PFSK-1 (cell line): ENCODE measurements around the gene TMEM38B.

ENCODE experiments used
- FOXP2 ChIP-seq: optimal IDR thresholded peaks from 2 replicates; pipeline ENCODE3; 2011; ENCODE audit warnings: borderline replicate concordance, control low read depth, inconsistent platforms; ENCODE audit not compliant: insufficient read depth; ENCODE audit errors: extremely low read length, extremely low read depth
- POLR2AphosphoS5 ChIP-seq: IDR thresholded peaks from 2 replicates; pipeline ENCODE4 v1.6.1; 2012; ENCODE audit warnings: low read depth, mild to moderate bottlenecking, control low read depth, low read length, moderate library complexity
- SIN3A ChIP-seq: IDR thresholded peaks from 2 replicates; pipeline ENCODE4 v1.6.1; 2012; ENCODE audit warnings: mild to moderate bottlenecking, low read length, moderate library complexity, borderline replicate concordance; ENCODE audit not compliant: insufficient read depth
- TAF1 ChIP-seq: IDR thresholded peaks from 2 replicates; pipeline ENCODE4 v1.6.1; 2012; ENCODE audit warnings: low read length, control low read depth, borderline replicate concordance; ENCODE audit not compliant: insufficient read depth
- TF ChIP-seq, protein P1 (sequence below), 2 experiments: IDR thresholded peaks; 2 replicates each; pipeline versions ENCODE4 v1.6.1 to v1.8.0; 2011 to 2012; ENCODE audit warnings: low read depth in 2 of 2, low read length in 2 of 2, control low read depth in 1 of 2, inconsistent platforms in 1 of 2, mild to moderate bottlenecking in 1 of 2, moderate library complexity in 1 of 2; ENCODE audit not compliant: insufficient read depth in 1 of 2

The TMEM38B gene

DNA sequence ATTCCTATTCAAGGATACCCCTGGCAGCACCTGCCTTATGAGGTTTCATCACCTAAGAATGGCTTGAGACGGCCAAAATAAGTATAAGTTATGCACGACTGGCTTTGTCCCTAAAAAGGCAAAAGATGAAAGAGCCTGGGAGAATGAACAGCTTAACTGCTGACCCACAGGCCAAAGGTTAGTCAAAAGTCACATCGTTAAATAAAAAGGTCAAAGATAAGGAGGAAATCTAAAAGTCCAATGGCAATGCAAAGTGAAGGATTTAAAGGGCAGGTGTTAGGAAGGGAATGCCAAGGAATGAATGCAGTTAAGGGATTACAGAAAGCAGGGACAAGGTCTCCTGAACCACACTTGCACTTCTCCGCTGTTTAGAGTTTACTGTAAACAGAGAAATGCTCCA, 26.5 kb upstream of the TMEM38B start:
- TF ChIP-seq, protein P1, sequence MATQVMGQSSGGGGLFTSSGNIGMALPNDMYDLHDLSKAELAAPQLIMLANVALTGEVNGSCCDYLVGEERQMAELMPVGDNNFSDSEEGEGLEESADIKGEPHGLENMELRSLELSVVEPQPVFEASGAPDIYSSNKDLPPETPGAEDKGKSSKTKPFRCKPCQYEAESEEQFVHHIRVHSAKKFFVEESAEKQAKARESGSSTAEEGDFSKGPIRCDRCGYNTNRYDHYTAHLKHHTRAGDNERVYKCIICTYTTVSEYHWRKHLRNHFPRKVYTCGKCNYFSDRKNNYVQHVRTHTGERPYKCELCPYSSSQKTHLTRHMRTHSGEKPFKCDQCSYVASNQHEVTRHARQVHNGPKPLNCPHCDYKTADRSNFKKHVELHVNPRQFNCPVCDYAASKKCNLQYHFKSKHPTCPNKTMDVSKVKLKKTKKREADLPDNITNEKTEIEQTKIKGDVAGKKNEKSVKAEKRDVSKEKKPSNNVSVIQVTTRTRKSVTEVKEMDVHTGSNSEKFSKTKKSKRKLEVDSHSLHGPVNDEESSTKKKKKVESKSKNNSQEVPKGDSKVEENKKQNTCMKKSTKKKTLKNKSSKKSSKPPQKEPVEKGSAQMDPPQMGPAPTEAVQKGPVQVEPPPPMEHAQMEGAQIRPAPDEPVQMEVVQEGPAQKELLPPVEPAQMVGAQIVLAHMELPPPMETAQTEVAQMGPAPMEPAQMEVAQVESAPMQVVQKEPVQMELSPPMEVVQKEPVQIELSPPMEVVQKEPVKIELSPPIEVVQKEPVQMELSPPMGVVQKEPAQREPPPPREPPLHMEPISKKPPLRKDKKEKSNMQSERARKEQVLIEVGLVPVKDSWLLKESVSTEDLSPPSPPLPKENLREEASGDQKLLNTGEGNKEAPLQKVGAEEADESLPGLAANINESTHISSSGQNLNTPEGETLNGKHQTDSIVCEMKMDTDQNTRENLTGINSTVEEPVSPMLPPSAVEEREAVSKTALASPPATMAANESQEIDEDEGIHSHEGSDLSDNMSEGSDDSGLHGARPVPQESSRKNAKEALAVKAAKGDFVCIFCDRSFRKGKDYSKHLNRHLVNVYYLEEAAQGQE (IDR thresholded peaks at IDR 0.05; ENCODE audit: insufficient read depth in 1 of 2, low read depth in 2 of 2, low read length in 2 of 2): no peak
- TF ChIP-seq TAF1: no peak
- TF ChIP-seq FOXP2: no peak
- TF ChIP-seq POLR2AphosphoS5: no peak
- TF ChIP-seq SIN3A: no peak

DNA sequence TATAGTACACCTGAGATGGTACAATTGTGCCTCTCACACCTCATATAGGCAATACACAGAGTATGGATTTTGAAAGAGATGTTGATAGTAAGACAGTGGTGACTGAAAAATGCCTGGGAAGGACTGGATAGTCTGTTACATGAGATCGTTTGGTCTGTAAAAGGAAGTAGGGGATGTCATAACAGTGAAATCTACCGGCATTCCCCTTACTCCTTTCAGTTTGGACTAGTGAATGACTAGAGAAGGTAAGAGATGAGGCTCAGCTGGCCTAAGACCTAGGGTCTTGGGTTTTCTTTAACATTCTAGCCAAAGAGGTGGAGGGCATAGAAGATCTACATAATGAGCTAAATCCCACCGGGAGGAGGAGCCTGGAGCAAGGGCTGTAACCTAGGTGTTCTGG, 24.0 kb upstream of the TMEM38B start:
- TF ChIP-seq POLR2AphosphoS5 (no peak), SIN3A (no peak), FOXP2 (no peak)
- TF ChIP-seq, protein P1 (IDR thresholded peaks at IDR 0.05; ENCODE audit: insufficient read depth in 1 of 2, low read depth in 2 of 2, low read length in 2 of 2): no peak

DNA sequence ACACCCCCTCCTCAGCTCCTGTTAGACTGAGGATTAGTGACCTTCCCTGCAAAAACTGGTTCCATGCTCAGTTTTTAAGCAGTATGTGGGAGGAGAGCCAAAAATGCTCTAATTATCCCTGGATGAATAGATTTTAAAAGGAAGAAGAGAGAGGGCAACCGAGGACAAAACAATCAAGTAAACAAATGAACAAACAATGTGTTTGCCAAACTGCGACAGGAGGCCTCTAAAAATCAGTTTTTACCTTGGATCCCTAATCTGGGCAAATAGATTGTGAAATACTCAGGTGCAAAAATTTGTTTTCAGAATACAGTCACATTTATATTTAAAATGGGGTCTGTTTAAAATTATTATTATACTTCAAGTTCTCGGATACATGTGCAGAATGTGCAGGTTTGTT, 23.6 kb upstream of the TMEM38B start:
- TF ChIP-seq POLR2AphosphoS5 (no peak), SIN3A (no peak)

DNA sequence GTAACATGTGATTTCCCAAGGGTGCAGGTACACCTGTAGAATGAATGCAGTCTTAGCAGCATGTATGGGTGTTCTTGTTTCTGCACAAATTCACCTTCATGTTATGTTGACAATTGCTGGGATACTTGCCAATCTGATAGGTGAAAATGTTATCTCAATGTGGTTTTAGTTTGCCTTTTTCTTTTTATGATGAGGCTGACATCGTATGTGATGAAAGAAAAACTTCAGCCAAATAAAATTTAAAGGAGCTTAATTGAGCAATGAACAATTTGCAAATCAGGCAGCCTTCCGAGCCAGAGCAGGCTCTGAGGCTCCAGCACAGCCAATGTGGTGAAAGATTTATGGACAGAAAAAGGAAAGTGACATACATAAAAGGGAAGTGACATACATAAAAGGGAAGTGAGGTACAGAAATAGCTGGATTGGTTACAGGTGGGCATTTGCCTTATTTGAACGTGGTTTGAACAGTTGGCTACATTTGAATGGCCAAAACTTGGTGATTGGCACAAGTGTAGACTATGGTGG, 21.6 kb upstream of the TMEM38B start:
- TF ChIP-seq FOXP2: no peak
- no peak for TF ChIP-seq POLR2AphosphoS5
- TF ChIP-seq, protein P1 (IDR thresholded peaks at IDR 0.05; ENCODE audit: insufficient read depth in 1 of 2, low read depth in 2 of 2, low read length in 2 of 2): no peak
- no peak for TF ChIP-seq SIN3A
- no peak for TF ChIP-seq TAF1

DNA sequence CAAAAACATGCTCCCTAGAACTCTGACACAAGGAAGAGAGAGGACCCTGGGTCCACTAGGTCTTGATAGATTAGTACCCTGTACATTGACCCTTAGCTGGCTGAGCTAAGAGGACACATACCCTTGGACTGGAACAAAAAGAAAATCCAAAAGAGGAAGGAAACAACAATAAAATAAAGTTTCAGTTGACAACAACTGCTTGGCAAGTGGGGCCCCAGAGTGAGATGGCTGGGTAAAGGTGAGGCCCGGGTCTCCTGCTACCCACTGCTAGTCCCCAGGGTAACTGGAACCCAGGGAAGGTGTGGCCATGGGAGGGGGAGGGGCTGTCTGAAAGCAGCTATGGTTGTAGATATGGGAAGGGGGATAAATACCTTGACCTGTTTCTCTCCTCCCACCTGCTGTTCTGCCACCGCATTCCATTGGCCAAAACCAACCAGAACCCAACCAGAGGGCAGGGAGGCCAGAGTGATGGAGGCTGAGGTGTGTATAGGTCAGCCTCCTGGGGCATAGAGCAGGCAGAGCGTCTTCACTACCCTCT, 20.4 kb upstream of the TMEM38B start:
- no peak for TF ChIP-seq TAF1
- no peak for TF ChIP-seq SIN3A
- TF ChIP-seq POLR2AphosphoS5: no peak
- no peak for TF ChIP-seq FOXP2
- TF ChIP-seq, protein P1 (IDR thresholded peaks at IDR 0.05; ENCODE audit: insufficient read depth in 1 of 2, low read depth in 2 of 2, low read length in 2 of 2): no peak
